Endothelial cell of hepatic sinusoid (primary cell): Measurements from ENCODE around the gene TRIM65.

Experiments
- in situ Hi-C: cut with HindIII; loops from 2 replicates; pipeline ENCODE4 v1.10.0; 2017; ENCODE audit warnings: low sequenced_read_pairs

TRIM65 gene

DNA sequence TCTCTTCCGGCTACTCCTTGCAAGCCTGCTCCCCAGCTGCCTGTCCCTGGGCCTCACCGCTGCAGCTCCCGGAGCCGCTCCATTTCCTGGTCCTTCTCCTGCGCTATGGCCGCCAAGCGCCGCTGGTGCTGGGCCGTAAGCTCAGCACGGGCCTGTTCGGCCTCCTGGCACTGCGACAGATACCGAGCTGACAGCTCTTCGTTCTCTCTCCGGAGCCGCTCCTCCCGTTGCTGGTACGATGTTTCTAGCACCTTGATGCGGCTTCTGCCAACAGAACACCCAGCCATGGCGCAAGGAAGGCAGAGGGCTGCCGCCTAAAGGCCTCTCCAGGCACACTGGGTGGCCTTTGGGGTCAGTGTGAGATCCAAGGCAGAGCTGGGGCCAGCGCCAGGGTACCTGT is 22.9 kb upstream of the TRIM65 start:
- in situ Hi-C loops = loop anchor here (25.0 kb wide), 1 partner anchor 343 kb away; the partner anchor contains the start of gene UBALD2

DNA sequence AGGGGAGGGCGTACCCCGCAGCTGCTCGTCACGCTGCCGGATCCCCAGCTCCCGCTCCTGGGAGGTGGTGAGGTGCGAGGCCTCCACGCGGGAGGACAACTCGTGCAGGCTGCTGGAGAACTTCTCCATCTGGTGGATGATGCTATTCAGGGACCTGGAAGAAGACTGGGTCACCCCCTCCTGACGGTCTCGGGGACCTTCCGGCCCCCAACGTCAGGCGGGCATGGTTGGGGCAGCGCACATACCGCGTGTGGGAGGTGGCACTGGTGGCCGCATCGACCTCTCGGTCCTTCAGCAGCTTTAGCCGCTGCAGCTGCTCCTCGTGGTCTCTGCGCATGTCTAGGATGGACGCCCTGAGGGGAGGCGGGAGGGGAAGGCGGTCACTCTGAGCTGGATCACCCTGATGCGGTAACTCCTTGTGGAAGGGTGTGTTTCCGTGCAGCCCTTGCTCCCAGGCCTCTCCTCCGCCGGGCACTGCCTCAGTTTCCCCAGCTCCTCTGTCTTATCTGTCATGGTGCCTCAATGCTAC is 21.2 kb upstream of the TRIM65 start:
- in situ Hi-C loops = loop anchor here (25.0 kb wide), 1 partner anchor 344 kb away; the partner anchor contains the start of gene UBALD2

DNA sequence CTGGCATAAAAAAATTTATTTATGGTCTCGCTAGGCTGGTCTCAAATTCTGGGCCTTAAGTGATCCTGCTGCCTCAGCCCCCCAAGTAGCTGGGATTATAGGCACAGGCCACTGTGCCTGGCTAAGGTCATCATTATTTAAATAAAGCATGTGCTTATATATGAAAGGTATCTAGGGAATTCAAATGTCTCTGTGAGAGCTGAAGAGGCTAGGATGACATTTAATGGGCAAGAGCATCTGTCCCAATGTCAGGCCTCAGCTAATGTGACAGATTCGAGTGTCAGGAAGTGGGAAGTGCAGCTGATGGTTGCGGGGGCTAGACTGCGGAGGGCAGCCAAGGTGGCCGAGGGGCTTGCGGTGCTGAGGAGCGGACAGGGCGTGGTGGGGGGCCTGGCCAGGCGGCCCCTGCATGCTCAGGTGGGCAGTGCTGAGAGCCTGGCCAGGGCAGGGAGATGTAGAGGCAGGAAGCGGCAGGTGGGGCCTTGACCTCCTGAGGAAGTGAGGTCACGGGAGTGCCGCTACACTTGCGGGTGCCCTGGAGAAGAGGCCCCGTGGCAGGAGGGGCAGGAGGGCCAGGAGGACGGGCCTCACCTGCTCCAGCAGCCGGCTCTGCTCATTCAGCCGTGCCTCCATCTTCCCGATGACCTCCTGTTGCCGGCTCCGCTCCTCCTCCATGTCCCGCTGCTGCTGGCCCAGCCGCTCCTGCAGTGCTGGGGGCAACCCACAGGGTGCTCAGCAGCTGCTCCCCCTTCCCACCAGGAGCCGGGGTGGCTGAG is 20.6 kb upstream of the TRIM65 start:
- in situ Hi-C loops = loop anchor here (25.0 kb wide), 1 partner anchor 345 kb away; the partner anchor contains the start of gene UBALD2

DNA sequence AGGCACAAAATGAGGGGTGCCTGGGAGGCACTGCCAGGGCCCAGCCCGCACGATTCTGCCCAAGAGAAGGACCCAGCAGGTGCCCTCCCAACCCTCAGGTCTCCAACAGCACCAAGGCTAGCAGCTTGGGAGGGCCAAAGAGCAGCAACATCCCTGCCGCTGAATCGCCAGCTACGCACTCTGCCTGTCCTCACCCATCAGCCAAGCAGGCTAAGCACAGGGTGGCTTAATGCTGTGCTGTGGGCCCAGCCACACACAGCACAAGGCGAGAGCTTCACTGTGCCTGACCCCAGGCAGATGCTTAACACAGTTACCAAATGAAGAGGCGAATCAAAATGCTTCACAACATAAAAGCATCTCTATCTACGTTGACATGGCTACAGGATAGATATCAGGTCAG is 18.5 kb upstream of the TRIM65 start:
- in situ Hi-C loops = loop anchor here (25.0 kb wide), 1 partner anchor 347 kb away; the partner anchor contains the start of gene UBALD2

DNA sequence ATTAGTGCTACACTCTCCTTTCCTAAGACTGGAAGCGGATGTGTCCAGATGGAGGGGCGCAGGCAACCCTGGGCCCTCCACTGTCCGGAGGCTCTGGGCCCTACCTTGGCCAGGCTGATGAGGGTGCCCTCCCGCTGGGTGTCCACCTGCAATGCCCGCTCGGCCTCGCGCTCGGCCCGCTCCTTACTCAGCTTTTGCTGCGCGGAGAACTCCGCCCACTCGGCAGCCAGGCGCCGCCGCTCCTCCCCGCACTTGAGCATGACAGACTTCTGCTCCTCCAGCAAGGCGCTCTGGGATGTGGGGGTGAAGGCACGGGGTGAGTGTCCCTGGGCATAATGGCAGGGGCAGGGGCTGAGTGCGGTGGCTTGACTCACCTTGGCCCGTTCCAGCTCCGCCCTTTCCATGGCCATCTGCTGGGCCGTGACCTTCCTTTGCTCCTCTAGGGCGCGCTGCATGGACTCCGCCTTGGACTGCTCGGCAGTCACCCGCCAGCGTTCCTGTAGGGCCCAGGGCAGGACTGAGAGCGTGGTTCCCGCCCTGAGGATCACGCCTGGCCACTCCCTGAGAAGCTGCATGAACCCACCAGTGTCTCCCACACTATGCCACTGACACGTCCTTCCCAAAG is 18.0 kb upstream of the TRIM65 start:
- in situ Hi-C loops = loop anchor here (25.0 kb wide), 1 partner anchor 348 kb away; the partner anchor contains the start of gene UBALD2

DNA sequence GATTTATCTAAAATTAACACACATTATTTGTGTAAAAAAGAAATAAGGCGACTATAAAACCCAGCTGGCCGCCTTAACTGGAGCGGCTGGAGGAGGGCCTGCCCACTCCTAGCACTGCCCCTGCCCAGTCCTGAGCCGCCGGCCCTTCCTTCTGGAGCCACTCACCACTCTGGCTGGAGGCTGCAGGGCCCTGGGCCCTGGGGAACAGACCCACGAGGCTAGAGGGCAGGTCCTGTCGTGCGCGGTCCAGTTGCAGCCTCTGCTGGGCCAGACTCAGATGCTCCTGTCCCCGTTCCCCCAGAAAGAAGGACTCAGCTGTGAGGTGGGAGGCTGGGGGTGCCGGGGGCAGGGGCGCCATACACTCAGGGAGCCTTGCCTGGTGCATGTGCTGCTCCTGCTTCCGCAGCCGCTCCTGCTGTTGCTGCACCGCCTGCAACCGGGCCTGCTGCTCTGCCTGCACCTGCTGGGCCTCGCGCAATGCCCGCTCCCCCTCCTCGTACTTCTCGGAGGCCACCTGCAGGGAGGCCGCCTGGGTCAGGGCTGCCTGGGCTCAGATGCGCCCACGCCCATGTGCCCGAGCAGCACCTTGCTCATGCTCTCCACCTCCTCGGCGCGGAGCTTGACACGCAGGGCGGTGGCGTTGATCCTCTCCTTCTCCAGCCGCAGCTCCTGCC is 16.9 kb upstream of the TRIM65 start:
- in situ Hi-C loops = loop anchor here (25.0 kb wide), 1 partner anchor 349 kb away; the partner anchor contains the start of gene UBALD2

DNA sequence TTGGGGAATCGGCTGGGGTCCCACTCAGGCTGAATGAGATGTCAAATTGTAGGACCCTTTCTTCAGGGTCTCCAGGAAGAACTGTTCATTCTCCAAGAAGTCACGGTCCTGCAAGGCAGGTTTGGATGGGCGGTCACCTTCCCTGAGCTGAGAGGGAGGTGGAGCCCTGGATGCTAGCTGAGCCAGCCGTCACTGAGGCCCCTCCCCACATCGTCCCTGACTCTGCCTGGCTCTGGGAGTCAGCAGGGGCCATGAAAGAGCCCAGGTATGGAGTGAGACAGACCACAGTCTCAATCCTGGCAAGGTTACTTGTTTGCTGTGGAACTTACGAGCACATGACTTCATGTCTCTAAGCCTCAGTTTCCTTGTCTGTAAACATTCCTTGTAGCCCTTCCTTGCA is 13.9 kb upstream of the TRIM65 start:
- in situ Hi-C loops = loop anchor here (25.0 kb wide), 1 partner anchor 352 kb away; the partner anchor contains the start of gene UBALD2

DNA sequence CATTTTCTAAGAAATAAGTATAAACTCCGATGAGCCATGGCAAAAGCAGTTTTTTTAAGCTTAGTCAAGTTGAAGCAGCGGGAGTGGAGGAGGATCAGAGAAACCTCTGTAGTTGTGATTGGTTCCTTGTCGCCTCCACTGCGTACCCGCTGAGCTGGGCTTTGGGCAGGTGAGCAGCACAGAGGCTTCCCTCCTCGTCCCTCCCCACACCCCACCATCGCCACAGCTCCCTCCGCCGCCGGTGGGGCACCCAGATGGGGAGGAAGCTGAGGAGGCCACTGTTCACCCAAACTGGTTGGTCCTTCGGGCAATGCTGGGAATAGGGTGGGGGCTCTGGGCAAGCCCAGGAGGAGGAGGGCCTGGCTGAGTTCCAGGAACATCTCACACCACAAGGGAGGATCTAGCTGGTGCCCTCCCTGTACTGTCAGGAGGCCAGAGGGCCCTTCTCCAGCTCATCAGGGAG is 13.1 kb upstream of the TRIM65 start:
- in situ Hi-C loops = loop anchor here (25.0 kb wide), 1 partner anchor 352 kb away; the partner anchor contains the start of gene UBALD2

DNA sequence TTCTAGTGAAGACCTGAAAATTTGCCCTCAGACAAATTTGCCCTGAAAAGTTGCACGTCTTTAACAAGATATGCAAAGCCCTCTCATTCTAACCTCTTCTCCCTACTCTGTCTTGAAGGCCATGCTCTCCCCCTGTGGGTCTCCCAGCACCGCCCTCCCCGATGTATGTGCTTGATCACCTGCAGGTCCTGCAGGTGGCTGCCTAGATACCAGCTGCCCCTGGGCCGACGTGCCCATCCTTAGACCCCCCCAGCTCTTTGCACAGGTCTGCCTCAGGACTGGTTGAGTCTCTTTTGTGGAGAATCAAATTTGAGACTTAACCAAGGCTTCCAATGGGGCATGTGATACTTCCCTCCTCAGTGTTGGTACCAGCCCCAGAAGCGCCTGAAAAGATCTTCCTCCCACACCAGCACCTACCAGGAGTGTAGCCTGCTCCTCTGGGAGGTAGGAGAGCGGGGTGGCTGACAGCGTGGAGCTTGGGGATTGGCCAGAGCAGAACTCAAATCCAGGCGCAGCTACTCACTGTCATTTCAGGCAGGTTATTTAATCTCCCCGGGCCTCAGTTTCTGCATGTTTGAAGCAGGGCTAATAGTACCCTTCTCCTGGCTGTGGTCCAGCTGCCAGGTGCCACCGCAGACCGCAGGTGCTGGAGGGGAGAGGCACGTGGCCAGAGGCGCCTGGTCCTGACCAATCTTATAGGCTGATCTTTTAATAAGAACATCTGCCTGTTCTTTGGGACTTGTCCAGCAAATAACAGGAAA is 12.5 kb upstream of the TRIM65 start:
- in situ Hi-C loops = loop anchor here (25.0 kb wide), 1 partner anchor 353 kb away; the partner anchor contains the start of gene UBALD2

DNA sequence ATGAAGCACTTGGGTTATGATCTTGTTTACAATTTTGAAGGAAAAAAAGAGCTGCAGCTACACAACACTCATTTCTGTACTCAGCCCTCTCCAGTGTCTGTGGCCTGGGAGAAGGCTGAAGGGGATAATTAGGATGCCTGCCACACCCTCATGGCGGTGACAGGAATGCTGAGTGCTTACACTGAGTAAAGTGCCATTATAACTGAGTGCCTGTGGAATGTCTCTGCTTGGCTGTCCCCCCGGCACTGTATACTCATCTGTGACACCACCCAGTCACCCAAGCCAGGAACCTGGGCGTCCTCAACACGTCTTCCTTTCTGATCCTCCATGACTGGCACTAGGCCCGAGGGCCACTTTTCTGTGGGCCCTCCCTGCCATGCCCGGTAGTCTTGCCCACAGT is 11.4 kb upstream of the TRIM65 start:
- in situ Hi-C loops = loop anchor here (25.0 kb wide), 1 partner anchor 354 kb away; the partner anchor contains the start of gene UBALD2

DNA sequence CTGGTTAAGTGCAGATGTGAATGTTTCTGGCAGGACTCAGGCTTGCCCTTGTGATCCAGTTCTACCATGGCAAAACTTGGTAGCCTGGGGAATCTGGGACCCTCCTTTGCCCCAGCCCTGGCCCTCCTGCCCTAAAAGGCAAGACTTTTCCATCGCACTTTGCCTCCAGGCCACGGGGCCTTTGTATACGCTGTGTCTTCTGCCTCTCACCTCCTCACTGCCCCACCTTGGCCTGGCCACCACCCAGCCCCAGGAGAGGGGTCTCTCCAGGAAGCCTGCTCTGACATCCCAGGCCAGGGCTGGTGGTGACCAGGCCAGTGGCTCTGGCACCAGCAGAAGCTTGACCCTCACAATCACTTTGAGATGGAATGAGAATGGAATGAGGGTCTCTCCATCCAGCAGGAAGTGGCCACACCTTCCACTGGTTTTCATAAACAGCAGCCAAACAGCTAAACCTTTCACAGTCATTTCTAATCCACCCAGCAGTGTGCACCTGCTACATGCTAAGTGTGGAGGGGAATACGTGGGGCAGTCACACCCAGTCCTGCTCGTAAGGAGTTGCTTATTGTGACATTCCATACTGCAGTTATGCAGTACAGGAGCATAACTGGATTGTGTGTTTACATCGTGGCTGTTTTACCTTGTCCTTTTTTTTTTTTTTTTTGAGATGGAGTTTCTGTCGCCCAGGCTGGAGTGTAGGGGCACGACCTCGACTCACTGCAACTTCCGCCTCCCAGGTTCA is 9.6 kb upstream of the TRIM65 start:
- in situ Hi-C loops = loop anchor here (25.0 kb wide), 1 partner anchor 356 kb away; the partner anchor contains the start of gene UBALD2

DNA sequence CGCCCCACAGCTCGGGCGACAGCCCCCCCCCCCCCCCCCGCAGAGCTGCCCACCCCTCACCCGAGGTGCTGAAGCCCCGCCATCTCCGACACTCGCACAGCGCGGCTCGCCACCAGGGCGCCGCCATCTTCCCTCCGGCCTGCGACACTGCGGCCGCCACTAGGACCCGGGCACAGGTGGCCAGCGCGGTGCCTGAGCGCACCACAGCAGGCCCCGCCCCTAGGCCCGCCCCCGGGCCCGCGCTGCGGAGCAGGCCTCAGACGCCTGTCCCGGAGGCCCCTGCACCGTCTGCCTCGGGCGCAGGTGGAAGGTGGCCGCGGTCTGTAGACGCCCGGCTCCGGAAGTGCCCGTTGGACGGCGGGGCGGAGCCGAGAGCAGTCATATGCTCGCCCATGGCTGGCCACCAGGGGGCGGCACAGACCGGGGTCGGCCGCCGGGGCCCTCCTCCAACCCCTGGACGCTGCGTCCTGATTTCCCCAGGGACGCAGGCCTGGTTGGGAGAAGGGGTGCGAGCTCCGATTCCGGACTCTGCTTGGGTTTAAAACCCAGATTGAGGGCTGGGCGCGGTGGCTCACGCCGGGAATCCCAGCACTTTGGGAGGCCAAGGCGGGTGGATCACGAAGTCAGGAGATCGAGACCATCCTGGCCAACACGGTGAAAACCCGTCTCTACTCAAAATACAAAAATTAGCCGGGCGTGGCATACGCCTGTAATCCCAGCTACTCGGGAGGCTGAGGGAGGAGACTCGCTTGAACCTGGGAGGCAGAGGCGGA is 8.2 kb upstream of the TRIM65 start, which contains the start of gene MRPL38:
Gene MRPL38, minus strand, starts transcription at position 136 of the 773 bp plus-strand sequence. Its CDS starts 9 bp downstream, at position 127.
- in situ Hi-C loops = loop anchor here (5.0 to 25.0 kb wide), 2 partner anchors 43 to 357 kb away; partner anchors contain the start of gene UBALD2

DNA sequence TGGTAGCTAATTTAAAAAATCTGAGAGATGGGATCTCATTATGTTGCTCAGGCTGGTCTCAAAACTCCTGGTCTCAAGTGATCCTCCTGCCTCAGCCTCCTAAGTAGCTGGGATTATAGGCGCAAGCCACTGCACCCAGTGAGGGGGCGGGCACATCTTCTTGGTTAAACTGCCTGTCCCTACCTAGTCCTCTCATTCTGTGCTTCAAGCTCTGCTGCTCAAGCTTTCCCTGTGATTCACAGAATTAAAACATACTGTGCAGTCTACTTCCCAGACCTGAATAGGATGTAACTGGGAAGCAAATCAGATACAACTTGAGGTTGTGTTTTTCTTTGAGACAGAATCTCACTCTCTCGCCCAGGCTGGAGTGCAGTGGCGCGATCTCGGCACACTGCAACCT is 5.7 kb upstream of the TRIM65 start:
- in situ Hi-C loops = loop anchor here (5.0 to 25.0 kb wide), 2 partner anchors 40 to 360 kb away; partner anchors contain the start of gene UBALD2

DNA sequence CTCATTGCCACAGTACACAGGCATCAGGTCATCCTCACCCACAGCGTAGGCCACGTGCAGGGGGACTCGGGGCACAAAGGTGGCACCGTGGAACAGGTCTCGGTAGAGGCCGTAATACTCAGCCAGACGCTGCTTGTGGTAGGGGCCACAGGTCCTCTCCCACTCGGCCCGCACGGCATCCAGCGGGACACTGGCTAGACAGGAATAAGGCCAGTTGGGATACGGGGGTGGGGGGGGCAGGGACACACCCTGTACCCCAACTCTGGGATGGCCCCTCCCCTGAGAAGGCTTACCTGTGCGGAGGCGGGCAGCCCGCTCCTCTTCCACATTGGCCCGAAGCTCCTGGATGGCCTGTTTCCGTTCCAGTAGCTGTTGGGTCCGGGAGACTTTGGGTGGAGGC is 5.0 kb upstream of the TRIM65 start:
- in situ Hi-C loops = loop anchor here (5.0 to 25.0 kb wide), 2 partner anchors 39 to 361 kb away; partner anchors contain the start of gene UBALD2

DNA sequence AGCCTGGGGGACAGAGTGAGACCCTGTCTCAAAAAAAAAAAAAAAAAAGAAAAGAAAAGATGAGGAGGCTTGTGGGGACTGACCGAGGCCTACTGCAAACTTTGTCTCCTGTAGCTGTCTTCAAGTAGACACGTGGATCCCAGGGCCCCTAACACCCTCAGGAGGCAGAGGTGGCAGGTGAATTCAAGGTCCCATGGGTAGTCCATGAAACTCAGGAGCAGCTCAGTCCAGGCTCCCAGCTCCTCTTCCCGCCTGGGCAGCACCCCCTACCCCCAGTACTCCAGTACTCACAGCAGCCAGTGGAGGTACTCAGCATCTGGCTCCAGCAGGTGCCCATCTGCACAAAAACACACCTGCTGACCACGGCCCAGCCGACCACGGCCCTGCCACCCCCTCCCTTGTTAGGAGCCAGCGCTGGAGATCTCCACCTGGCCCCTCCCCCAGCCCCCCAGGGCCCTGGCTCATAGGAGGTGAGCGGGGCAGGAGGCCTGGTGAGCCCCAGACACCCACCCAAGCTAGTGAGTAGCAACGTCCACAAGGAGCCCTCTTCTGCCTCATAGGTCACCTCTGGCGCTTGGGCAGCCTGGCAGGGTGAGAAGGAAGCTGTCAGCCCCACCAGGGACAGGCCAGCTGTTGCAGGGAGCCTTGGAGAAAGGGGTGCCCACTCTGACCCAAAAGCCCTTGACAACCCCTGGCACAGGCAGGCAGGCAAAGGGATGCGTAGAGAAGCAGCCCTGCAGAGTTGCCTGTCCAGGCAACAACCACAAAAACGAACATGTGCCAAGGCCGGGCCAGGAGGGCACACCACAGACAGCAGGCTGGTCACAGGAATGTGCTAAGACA is 4.2 kb upstream of the TRIM65 start:
- in situ Hi-C loops = loop anchor here (5.0 to 25.0 kb wide), 2 partner anchors 39 to 361 kb away; partner anchors contain the start of gene UBALD2

DNA sequence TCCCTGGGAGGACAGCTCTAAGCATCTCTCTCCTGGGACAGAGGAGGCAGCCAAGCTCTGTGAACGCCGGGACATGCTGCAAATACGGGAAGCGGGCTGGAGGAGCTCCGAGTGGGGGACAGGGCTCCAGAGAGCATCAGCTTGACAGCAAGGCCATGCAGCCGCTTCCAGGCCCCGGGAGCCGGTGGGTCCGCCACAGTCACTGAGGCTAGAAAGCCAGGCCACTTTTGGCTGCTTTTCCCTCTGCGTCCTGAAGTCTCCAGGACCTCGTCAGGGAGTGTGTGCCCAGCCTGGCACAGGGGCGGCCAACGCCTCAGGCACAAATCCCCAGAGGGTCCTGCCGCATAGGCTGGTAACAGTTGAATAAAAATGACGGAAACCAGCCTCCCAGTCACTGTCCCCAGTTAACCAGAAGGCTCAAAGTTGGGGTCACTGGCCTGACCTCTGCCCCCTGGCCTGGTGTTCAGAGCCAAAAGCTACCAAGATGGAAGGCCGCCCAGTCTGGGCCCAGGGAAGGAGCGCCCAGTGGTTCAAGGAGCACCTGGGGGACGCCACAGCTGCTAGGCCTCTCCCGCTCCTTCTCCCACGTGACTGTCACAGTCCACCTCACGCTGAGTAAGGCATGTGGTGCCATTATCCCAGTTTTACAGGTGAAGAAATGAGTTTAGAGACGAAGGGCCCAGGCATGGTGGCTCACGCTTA is 3.2 kb upstream of the TRIM65 start:
- in situ Hi-C loops = loop anchor here (5.0 to 25.0 kb wide), 2 partner anchors 38 to 362 kb away; partner anchors contain the start of gene UBALD2
